Forelimb muscle (tissue), 1 donor: ENCODE measurements around the gene C20orf144. TPM values are rescaled to one million over a fixed set of nuclear protein-coding genes. Genes with fewer than 3 reads are reported as not detected.
A peak's percentile ranks its signal among the peaks of the same experiment; 100 is the strongest.

Experiments
- DNase-seq: peaks from one replicate; pipeline ENCODE4 v3.0.0-alpha.2; 2013; ENCODE audit warnings: low read depth
- polyA plus RNA-seq: library from polyadenylated mRNA; unstranded; fragments of 120-200 nt; gene quantifications from one replicate; pipeline ENCODE4 v1.2.1, GENCODE V29; 2013; ENCODE audit not compliant: insufficient read length

Gene C20orf144
- polyA plus RNA-seq, 1 donor: 0.19 TPM

GRCh38 chr20:33676652-33677645, 14.8 kb downstream of the C20orf144 start:
- no peak for DNase-seq

GRCh38 chr20:33677991-33678702, 16.0 kb downstream of the C20orf144 start:
- DNase-seq: peak; percentile 62

GRCh38 chr20:33679758-33680485, 17.8 kb downstream of the C20orf144 start:
- DNase-seq: no peak

- no peak for DNase-seq
Measured at GRCh38 chr20:33680686-33681085, 18.6 kb downstream of the C20orf144 start.

GRCh38 chr20:33681288-33681687, 19.2 kb downstream of the C20orf144 start:
- DNase-seq: no peak

- no peak for DNase-seq
Measured at GRCh38 chr20:33681728-33682353, 19.7 kb downstream of the C20orf144 start.

- no peak for DNase-seq
Measured at GRCh38 chr20:33684533-33685327, 22.6 kb downstream of the C20orf144 start.

- no peak for DNase-seq
Measured at GRCh38 chr20:33685328-33686099, 23.4 kb downstream of the C20orf144 start.

- peak; percentile 80 for DNase-seq
Measured at GRCh38 chr20:33686100-33686983, 24.2 kb downstream of the C20orf144 start, which contains the start of gene E2F1. Gene E2F1, minus strand, starts transcription at chr20:33686385. Its CDS starts 121 bp downstream, at chr20:33686264.

GRCh38 chr20:33686984-33687366, 24.8 kb downstream of the C20orf144 start:
- no peak for DNase-seq

GRCh38 chr20:33687370-33687915, 25.3 kb downstream of the C20orf144 start:
- DNase-seq: no peak

GRCh38 chr20:33687993-33688937, 26.1 kb downstream of the C20orf144 start:
- DNase-seq: no peak

GRCh38 chr20:33688938-33689424, 26.9 kb downstream of the C20orf144 start:
- DNase-seq: no peak

GRCh38 chr20:33689493-33689892, 27.4 kb downstream of the C20orf144 start:
- DNase-seq: no peak

- no peak for DNase-seq
Measured at GRCh38 chr20:33689973-33690372, 27.8 kb downstream of the C20orf144 start.

GRCh38 chr20:33693289-33693688, 31.2 kb downstream of the C20orf144 start:
- no peak for DNase-seq
